HG02943 (cell line): Measurements from ENCODE around the gene ASXL3.

Experiments
- ATAC-seq: cut with Tn5 transposase; IDR thresholded peaks from one replicate; pipeline ENCODE4 v1.9.1; 2021; ENCODE audit warnings: mild to moderate bottlenecking, low read depth, moderate library complexity; ENCODE audit not compliant: unreplicated experiment

The ASXL3 gene

DNA sequence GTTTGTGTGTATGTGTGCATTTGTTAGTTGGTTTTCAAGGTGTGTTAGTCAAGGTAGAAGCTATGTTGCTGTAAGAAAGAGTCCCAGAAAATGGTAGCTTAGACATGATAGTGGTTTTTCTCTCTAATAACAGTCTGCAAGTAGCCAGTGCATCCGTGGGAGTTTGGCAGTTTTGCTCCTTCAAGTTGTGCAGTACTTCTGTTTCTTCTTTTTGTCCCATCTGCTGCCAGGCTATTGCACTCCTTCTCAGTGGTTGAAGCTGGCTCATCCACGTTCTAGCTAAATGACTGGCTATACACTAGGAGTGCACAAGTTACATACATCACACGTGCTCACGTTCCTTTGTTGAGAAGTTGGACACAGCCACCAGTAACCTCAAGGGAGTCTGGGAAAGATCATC lies 134.7 kb downstream of the ASXL3 start:
- no peak for ATAC-seq

DNA sequence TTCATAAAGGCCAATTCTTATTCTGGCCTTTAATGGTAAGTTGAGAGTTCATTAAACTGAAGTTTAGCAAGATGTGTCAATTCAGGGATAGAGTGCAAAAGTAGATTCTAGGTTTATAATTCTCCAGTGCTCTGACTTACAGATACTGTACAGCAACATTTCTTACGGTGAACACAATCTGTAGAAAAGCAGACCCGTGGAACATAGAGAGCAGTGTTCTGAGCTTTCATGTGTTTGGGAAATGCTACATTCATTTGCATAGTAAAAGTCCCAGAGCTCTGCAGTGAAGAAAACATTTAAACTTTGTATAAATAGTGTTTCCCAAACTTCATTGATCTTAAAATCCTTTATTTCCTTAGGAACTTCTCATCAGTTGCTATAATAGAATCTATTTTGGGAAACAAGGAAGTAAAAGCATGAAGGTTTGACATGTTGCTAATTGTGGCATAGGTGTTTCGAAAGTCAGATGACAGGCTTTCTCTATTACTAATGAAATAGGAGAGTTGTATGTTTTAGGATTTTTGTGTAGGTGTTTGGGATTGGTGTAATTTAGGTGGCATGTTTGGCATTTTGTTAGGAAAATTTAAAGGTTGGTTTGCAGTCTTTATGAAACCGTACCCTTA lies 138.2 kb downstream of the ASXL3 start:
- no peak for ATAC-seq

DNA sequence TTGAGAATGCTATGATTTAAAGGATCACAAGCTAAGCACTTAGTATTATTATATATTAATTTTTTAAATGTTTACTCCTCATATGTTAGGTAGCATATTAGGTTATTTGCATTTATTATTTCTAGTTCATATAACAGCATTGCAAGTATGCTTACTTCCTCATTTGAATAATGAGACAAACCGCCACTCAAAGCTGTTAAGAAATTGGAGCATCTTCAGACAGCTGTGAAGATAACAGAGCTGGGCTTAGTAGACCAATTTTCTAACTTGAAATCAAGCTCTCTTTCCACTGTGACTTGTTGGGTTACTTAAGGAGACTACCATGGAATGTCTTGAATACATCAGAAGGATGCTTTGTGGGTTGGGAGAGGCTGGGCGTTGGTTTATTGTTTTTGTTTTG lies 139.3 kb downstream of the ASXL3 start:
- ATAC-seq: no peak

DNA sequence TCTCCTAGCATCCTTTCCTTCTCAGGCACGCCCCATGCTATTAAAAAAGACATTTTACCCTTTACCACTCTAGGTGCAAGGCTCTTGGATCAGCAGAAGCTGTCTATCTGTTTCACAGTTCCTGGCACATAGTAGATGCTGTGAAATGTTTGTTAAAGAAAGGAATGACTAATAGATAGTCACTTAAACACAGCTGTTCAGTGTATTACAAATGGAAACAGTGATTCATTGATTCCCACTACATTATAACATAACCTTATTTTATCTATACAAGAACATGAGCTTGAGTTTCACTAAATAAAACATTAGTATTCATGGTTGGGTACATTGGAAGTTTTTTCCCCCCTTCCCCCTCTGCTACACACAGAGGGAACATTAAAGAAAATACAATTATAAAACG lies 142.1 kb downstream of the ASXL3 start:
- no peak for ATAC-seq

DNA sequence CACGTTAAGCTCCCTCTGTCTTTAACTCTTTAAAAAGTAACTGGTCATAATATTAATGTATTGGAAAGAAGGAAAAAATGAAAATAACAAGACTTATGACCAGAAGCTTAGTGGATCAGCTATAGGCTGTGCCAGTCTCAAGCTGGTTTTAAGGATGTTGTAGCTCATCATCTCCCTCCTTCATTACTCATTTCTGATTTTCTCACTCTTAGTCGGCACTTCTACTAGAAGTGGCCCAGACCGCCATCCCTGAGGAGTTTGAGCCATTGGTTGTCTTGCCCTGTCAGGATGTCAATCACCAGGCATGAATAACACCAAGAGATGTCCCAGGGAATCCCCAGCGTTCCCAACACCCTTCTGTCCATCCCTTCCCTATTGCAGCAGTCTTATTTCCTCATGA lies 151.5 kb downstream of the ASXL3 start:
- ATAC-seq: no peak

DNA sequence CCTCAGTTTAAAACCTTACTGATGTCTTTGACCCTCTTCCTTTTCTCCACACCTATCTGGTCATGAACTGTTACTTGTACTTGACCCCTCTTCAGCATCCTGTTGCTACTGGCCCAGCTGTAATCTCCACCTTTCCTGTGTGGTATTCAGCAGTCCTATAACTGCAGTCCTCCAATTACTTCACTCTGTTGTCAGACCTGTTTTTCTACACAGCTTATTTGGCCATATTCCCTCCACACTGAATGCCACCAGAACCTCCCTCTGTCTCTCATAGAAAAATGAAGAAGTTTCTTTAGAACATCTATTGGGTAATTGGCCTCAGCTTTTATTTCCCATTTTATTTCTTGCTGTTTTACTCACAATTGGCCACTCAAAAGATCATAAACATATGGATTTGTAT lies 155.4 kb downstream of the ASXL3 start:
- ATAC-seq: no peak

DNA sequence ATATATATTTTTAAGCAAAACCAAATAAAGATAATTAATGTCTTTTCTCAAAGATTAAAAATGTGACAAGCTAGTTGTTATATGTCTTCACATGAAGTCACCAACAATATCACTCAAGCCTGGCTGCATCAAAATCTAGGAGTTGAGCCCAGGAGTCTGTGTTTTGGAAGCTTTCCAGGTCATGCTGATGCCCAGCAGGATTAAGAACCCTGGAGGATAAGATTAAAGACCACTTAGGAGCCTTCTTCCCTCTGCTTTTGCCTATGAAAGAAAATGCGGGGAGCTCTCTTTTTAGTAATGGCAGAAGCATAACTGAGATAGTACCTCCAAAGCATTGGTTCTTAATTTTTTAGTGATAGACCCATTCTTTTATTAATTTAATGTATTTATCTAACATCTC lies 157.4 kb downstream of the ASXL3 start:
- no peak for ATAC-seq

DNA sequence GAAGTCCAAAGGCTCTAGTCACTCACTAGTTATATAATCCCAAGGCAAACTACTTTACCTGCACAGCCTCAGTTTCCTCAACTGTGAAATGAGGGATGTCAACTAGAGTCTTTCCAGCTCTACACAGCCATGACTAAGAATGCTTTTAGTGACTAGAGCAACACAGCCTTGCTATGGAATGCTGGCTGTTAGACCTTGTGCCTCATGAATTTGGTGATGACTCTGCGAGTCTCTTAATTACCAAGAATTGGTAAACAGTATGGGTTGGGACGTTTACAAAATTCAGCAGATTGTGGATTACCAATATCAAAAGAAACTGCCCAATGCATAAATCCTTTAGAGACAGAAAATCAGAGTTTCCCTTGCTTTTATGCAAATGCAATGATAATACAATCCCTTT lies 163.7 kb downstream of the ASXL3 start:
- ATAC-seq: no peak

DNA sequence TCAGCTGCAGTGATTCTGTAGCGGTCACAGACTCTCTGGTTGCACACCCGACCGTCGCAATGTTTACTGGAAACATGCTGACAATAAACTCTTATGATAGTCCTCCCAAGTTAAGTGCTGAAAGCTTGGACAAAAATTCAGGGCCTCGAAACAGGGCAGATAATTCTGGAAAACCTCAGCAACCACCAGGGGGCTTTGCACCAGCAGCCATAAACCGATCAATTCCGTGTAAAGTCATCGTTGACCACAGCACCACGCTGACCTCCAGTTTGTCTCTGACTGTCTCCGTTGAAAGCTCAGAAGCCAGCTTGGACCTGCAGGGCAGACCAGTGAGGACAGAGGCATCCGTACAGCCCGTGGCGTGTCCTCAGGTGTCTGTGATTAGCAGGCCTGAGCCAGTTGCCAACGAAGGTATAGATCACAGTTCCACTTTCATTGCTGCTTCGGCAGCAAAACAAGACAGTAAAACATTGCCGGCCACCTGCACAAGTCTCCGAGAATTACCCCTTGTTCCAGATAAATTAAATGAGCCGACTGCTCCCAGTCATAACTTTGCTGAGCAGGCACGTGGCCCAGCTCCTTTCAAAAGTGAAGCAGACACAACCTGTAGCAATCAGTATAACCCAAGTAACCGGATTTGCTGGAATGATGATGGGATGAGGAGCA lies 166.1 kb downstream of the ASXL3 start:
- ATAC-seq: no peak

DNA sequence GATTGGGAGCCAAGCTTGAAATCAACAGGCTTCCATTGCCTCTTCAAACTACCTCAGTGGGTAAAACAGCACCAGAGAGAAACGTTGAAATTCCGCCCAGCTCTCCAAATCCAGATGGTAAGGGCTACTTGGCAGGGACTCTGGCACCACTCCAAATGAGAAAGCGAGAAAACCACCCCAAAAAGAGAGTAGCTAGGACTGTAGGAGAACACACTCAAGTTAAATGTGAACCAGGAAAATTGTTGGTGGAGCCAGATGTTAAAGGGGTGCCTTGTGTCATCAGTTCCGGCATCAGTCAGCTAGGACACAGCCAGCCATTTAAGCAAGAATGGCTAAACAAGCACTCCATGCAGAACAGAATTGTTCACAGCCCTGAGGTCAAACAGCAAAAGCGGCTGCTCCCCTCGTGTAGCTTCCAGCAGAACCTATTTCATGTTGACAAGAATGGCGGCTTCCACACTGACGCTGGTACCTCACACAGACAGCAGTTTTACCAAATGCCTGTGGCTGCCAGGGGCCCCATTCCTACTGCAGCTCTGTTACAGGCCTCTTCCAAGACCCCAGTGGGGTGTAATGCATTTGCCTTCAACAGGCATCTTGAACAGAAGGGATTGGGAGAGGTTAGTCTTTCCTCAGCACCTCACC lies 167.3 kb downstream of the ASXL3 start:
- no peak for ATAC-seq

DNA sequence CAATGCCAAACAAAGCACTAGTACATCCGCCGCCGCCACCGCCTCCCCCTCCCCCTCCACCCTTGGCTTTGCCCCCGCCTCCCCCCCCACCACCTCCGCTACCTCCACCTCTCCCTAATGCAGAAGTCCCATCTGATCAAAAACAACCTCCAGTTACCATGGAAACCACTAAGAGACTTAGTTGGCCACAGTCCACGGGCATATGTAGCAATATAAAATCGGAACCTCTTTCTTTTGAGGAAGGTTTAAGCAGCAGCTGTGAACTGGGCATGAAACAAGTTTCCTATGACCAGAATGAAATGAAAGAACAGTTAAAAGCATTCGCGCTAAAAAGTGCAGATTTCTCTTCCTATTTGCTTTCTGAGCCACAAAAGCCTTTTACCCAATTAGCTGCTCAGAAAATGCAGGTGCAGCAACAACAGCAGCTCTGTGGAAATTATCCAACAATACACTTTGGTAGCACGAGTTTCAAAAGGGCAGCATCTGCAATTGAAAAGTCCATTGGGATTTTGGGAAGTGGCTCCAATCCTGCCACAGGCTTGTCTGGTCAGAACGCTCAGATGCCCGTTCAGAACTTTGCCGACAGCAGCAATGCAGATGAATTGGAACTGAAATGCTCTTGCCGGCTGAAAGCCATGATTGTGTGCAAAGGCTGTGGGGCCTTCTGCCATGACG lies 168.0 kb downstream of the ASXL3 start:
- no peak for ATAC-seq

DNA sequence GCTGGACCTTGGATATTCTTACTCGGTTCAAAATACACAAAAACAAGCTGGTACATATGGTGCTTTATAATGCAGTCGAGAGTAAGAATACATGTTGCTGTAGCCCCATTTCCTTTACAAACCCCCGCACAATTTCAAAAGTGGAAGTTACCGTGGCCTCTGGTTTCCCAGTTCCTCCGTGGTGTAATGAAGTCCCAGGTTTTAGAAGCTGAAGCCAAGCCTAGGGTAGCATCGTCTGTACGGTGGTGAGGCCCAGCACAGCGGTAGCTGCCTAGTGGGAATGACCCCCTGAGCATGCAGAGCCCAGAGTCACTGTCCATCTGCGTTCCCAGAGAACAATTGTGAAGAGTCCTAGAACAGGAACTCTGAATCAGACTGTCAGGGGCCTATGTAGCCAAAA lies 171.8 kb downstream of the ASXL3 start:
- no peak for ATAC-seq

DNA sequence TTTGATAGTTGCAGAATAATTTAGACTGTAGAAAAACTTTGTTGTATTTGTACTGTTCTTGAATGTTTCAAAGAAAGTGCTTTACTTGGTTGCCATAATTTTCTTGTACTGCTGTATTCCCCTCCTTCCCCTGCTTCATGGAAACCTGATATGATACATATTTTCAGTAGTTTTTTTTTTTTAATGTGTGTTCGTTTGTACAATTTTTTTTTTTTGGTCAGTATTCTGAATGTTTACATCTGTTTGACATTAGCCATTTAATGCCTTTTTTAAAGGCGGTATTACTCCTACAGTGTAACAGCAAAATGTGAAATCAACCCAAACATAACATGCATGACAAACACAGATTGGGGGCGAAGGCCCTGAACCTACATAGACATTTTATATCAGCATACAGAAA lies 172.3 kb downstream of the ASXL3 start:
- no peak for ATAC-seq

DNA sequence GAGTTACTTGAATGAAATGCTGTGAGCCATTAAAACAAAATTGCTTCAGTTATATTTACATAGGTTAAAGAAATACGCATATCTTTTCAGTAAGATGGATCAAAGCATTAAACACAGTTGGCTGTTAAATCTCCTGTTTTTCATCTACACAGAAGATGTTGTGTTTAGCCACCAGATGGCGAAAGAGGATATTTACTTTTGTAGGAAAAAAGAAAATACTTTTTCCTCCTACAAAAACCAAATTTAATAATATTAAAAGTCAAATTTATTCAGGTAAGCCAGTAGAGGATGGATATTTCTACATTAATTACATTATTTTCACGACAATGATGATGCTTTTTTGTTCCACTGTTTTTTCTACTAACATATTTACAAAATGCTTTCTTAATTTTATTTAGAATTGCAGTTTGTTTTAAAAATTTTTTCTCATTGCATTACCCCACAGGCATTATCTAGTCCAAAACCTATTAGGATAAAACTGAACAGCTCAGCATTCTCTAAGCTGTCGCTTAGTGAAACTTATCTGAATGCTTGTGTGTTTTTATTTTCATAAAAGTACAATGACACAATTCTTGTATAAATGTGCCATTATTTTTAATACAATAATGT lies 173.7 kb downstream of the ASXL3 start:
- ATAC-seq: no peak

DNA sequence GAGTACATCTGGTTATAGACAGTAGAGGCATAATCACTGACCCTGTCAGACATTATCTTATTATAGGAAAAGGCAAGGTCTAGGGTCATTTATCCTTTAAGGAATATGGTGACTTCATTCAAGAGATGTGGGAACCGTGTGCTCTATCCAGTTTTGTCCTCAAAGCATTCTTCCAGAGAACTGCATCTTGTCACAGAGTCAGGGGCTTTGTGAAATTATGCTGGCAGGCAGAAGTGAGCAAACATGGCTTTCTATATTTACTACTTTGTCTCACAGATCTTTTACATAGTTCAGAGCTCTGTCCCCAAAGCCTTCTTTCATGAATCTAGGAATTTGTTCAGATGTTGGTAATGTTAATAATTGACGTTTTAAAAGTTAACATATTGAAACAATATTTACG lies 177.4 kb downstream of the ASXL3 start:
- ATAC-seq: no peak

DNA sequence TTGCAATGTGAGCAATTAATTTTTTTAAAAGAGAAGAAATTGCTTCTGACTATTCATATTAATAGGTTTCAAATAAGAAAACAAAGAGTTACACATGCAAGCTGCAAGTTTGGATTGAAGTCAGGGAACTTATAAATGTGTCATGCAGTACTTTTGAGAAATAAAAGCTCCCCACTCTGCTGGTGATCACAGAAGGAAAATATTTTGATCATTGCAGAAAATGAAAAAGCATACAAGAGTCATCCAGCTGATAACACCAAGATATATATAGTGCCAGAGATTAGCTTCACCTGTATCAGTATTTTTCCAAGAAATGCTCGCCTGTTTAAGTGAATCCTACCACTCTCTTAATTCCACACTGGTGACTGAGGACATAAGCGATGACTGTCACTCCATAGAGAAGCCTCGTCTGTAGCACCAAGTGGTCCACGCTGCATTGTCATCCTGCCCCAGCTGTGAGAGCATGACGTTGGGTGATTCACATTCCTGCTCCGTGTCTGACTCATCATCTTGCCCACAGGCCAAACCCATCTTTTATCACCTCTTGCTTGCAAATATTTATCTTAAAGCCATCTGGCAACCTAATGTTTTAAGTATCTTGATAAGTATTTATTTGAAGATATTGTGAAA lies 178.0 kb downstream of the ASXL3 start:
- no peak for ATAC-seq

DNA sequence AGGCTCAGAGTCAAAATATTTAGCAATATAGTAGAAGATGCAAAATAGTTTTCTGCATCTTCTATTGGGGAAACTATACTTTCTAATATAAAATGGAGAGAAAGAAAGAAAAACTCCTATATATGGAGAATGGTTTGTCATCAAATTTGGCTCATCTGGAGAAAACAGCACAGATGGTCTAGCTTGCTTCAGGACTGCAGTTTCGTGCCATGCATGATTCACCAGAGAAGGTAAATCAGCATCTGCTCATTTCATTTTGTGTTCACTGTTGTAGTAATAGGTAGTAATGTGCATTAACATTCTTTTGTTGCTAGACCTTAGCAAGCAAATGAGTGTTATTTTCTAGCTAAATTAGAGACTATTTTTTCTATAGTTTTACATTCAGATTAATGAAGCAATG lies 179.0 kb downstream of the ASXL3 start:
- ATAC-seq: no peak

DNA sequence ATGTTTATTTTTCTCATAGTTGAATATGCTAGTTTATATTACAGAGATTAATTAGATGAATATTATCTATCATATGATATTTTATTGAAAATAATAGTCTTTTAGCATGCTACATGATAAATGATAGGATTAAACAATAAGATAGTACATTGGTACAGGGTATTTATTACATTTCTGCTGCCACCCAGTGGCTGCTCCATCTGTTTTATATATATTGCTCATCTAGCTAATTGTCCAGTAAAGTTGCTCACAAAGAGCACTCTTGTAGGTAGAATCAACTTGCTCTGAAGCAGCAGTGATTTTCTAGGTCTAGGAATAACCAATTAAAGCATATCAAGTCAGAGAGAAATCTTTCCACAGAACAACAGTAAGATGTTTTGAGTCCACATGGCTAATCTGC lies 183.3 kb downstream of the ASXL3 start:
- no peak for ATAC-seq

DNA sequence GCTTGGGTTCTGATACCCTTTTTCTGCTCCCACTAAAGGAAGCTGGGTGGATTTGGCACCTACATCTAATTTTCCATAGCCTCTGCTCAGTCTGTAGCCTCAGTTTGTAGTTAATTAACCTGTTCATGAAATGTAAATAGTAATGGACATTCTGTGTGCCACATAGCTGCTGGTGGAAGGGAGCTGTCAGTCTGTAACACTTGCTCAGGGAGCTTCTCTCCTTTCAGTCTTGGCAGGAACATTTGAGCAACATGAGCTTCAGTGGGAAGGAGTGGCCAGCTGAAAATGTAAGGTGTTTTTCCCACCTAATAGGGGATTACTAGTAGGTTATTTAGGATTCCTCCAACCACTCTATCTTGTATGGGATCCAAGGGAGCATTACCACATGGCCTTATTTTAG lies 203.4 kb downstream of the ASXL3 start:
- no peak for ATAC-seq
